Keratinocyte (primary cell): ENCODE results near the gene ZC3H4.
A peak's percentile ranks its signal among the peaks of the same experiment; 100 is the strongest.

Experiments
- EZH2 ChIP-seq: IDR thresholded peaks from one replicate; pipeline ENCODE4 v1.6.1; 2012; ENCODE audit warnings: inconsistent platforms, mild to moderate bottlenecking, low read length, moderate library complexity
- TF ChIP-seq, protein P1 (sequence below), 3 experiments: IDR thresholded peaks in 1 of 3; conservative IDR thresholded peaks in 1 of 3; optimal IDR thresholded peaks in 1 of 3; 2 replicates in 2 of 3; 3 replicates in 1 of 3; pipeline versions ENCODE3 to v1.5.1; 2011; ENCODE audit warnings: low read length in 3 of 3, mild to moderate bottlenecking in 3 of 3, moderate library complexity in 2 of 3, control low read depth in 1 of 3, inconsistent platforms in 1 of 3; ENCODE audit not compliant: insufficient read depth in 2 of 3; ENCODE audit errors: extremely low read depth in 1 of 3

DNA sequence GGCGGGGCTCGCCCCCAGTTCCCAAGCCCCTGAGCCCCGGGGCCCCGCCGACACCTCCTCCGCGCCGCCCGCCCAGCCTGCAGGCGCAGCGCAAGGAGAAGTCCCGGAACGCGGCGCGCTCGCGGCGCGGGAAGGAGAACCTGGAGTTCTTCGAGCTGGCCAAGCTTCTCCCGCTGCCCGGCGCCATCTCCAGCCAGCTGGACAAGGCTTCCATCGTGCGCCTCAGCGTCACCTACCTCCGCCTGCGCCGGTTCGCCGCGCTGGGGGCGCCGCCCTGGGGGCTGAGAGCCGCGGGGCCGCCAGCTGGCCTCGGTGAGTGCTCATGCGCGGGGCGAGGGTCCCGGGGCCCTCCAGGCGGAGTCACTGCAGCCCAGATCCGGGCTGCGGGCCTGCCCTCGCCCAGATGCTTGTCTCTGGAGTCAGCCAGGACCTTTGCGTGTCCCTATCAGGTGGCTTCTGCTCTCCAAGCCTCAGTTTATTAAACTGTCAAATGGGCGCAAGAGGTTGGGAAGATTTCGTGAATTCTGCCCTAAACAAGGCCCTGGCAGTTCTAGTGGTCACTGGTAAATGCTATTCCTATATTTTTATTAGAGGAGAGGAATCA, 91.9 kb downstream of the ZC3H4 start:
- TF ChIP-seq, protein P1, sequence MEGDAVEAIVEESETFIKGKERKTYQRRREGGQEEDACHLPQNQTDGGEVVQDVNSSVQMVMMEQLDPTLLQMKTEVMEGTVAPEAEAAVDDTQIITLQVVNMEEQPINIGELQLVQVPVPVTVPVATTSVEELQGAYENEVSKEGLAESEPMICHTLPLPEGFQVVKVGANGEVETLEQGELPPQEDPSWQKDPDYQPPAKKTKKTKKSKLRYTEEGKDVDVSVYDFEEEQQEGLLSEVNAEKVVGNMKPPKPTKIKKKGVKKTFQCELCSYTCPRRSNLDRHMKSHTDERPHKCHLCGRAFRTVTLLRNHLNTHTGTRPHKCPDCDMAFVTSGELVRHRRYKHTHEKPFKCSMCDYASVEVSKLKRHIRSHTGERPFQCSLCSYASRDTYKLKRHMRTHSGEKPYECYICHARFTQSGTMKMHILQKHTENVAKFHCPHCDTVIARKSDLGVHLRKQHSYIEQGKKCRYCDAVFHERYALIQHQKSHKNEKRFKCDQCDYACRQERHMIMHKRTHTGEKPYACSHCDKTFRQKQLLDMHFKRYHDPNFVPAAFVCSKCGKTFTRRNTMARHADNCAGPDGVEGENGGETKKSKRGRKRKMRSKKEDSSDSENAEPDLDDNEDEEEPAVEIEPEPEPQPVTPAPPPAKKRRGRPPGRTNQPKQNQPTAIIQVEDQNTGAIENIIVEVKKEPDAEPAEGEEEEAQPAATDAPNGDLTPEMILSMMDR (optimal IDR thresholded peaks at IDR 0.05 in 1 of 3, IDR thresholded peaks at IDR 0.05 in 1 of 3, conservative IDR thresholded peaks at IDR 0.05 in 1 of 3; ENCODE audit: extremely low read depth in 1 of 3, insufficient read depth in 2 of 3, low read length in 3 of 3) = no peak
- peak; percentile 19 for TF ChIP-seq EZH2
